Astrocyte (in vitro differentiated cells and primary cell): ENCODE results near the gene HELT. TPM values are rescaled to one million over a fixed set of nuclear protein-coding genes. Genes with fewer than 3 reads are reported as not detected.

Experiments
- DNase-seq: peaks from one replicate; pipeline ENCODE4 v3.0.0-alpha.2; 2010; ENCODE audit warnings: low read depth
- FAIRE-seq: peaks from 2 replicates; lab custom pipeline; 2011; peaks lifted over from hg19 to GRCh38; lab: Jason Lieb, UNC
- H2AFZ ChIP-seq: 2 replicates; pipeline ENCODE4 v1.6.0; 2012; ENCODE audit warnings: low read depth, low read length, inconsistent platforms
- H3K27ac ChIP-seq: 2 replicates; pipeline ENCODE4 v1.5.1; 2011; ENCODE audit warnings: low read depth, low read length, inconsistent platforms
- H3K27me3 ChIP-seq: 2 replicates; pipeline ENCODE4 v1.6.0; 2011; ENCODE audit warnings: low read length, inconsistent platforms; ENCODE audit not compliant: insufficient read depth
- H3K36me3 ChIP-seq: 2 replicates; pipeline ENCODE4 v1.5.1; 2011; ENCODE audit warnings: low read length, inconsistent platforms; ENCODE audit not compliant: insufficient read depth
- H3K4me1 ChIP-seq: 2 replicates; pipeline ENCODE4 v1.5.1; 2011; ENCODE audit warnings: low read length, inconsistent platforms; ENCODE audit not compliant: insufficient read depth
- H3K4me2 ChIP-seq: 2 replicates; pipeline ENCODE4 v1.6.0; 2012; ENCODE audit warnings: low read length, inconsistent platforms
- H3K4me3 ChIP-seq: 2 replicates; pipeline ENCODE4 v1.5.1; 2011; ENCODE audit warnings: low read depth, mild to moderate bottlenecking, low read length, inconsistent platforms; ENCODE audit not compliant: insufficient read depth
- H3K79me2 ChIP-seq: 2 replicates; pipeline ENCODE4 v1.6.0; 2012; ENCODE audit warnings: mild to moderate bottlenecking, low read length, inconsistent platforms; ENCODE audit not compliant: insufficient read depth
- H3K9ac ChIP-seq: 2 replicates; pipeline ENCODE4 v1.6.0; 2012; ENCODE audit warnings: mild to moderate bottlenecking, low read length, inconsistent platforms
- H3K9me3 ChIP-seq: 2 replicates; pipeline ENCODE4 v1.5.1; 2012; ENCODE audit warnings: low read depth, mild to moderate bottlenecking, low read length, inconsistent platforms; ENCODE audit not compliant: insufficient read depth
- H4K20me1 ChIP-seq: 2 replicates; pipeline ENCODE4 v1.6.0; 2012; ENCODE audit warnings: low read length, inconsistent platforms; ENCODE audit not compliant: insufficient read depth
- H3K27ac Mint-ChIP-seq: one replicate; pipeline ENCODE4 v1.8.0; 2021; ENCODE audit warnings: mild to moderate bottlenecking, mixed read lengths; ENCODE audit not compliant: unreplicated experiment
- H3K27me3 Mint-ChIP-seq: one replicate; pipeline ENCODE4 v1.8.0; 2021; ENCODE audit warnings: low read depth, mixed read lengths; ENCODE audit not compliant: unreplicated experiment
- H3K36me3 Mint-ChIP-seq: one replicate; pipeline ENCODE4 v1.8.0; 2021; ENCODE audit warnings: low read depth, mixed read lengths; ENCODE audit not compliant: unreplicated experiment
- H3K4me1 Mint-ChIP-seq: one replicate; pipeline ENCODE4 v1.8.0; 2021; ENCODE audit warnings: low read depth, mixed read lengths; ENCODE audit not compliant: unreplicated experiment
- H3K4me3 Mint-ChIP-seq: one replicate; pipeline ENCODE4 v1.8.0; 2021; ENCODE audit warnings: mild to moderate bottlenecking, moderate library complexity, mixed read lengths; ENCODE audit not compliant: unreplicated experiment
- H3K9me3 Mint-ChIP-seq: one replicate; pipeline ENCODE4 v1.8.0; 2021; ENCODE audit warnings: mild to moderate bottlenecking, mixed read lengths; ENCODE audit not compliant: unreplicated experiment
- CTCF ChIP-seq: IDR thresholded peaks from 2 replicates; pipeline ENCODE4 v1.5.1; 2011; ENCODE audit warnings: low read depth, mild to moderate bottlenecking, inconsistent platforms, low read length, moderate library complexity; ENCODE audit not compliant: insufficient read depth
- EZH2 ChIP-seq: IDR thresholded peaks from 2 replicates; pipeline ENCODE4 v1.6.1; 2012; ENCODE audit warnings: mild to moderate bottlenecking, low read length, inconsistent platforms; ENCODE audit not compliant: insufficient read depth
- total RNA-seq: library from RNA; stranded (reverse); gene quantifications from 2 replicates; pipeline ENCODE4 v1.2.1, GENCODE V29; 2021

Gene HELT
- total RNA-seq, 1 donor from 2014 or later = not detected

DNA sequence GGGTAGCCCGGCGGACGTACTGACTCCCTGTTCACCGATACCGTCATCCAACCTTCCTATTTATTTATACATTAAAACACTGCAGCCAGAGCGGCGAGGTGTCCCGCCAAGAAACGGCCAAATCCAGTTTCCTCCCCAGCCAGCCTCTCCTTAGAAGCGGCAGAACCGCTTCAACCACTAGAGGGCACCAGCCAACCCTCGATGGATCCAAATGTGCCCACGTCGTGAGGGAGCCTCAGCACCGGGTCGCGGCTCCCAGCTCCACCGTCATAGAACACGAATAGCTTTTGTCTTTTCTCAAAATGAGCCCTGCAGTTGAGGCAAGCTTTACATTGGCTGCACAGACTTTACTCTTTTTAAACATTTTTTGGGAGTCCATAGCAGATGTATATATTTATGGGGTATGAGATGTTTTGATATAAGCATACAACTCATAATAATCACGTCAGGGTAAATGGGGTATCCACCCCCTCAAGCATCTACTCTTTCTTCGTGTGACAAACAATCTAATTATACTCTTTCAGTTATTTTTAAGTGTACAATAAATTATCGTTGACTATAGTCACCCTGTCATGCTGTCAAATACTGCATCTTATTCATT is 13.0 kb upstream of the HELT start:
- FAIRE-seq (peak; percentile 59), DNase-seq (peak; percentile 27)
- Histone ChIP-seq H4K20me1 (no peaks in the 10 kb centered on the region), H2AFZ (peak overlapping the region; percentile 70), H3K4me2 (peak overlapping the region; percentile 75), H3K36me3 (no peaks in the 10 kb centered on the region), H3K4me3 (peak overlapping the region; percentile 6), H3K9ac (no peak overlapping the region), H3K27me3 (peaks cover 25% of the 10 kb centered on the region), H3K4me1 (peaks cover 7% of the 10 kb centered on the region), H3K9me3 (no peaks in the 10 kb centered on the region), H3K79me2 (no peaks in the 10 kb centered on the region), H3K27ac (no peak overlapping the region)
- TF ChIP-seq EZH2 (no peak), CTCF (peak; percentile 91)
- peaks cover 3% of the 10 kb centered on the region for H3K4me1 Mint-ChIP-seq
- no peak overlapping the region for H3K27ac Mint-ChIP-seq
- peak overlapping the region; percentile 52 for H3K4me3 Mint-ChIP-seq
- peaks cover 2% of the 10 kb centered on the region for H3K9me3 Mint-ChIP-seq
- no peaks in the 10 kb centered on the region for H3K36me3 Mint-ChIP-seq
- peaks cover 86% of the 10 kb centered on the region for H3K27me3 Mint-ChIP-seq

- Histone ChIP-seq H3K27ac (no peak overlapping the region), H4K20me1 (no peaks in the 10 kb centered on the region), H3K27me3 (peaks cover 64% of the 10 kb centered on the region), H3K9ac (no peak overlapping the region), H2AFZ (no peak overlapping the region), H3K36me3 (no peaks in the 10 kb centered on the region), H3K4me3 (no peak overlapping the region), H3K4me1 (no peaks in the 10 kb centered on the region), H3K9me3 (no peaks in the 10 kb centered on the region), H3K4me2 (no peak overlapping the region), H3K79me2 (no peaks in the 10 kb centered on the region)
- Mint-ChIP-seq H3K4me3 (no peak overlapping the region), H3K4me1 (no peaks in the 10 kb centered on the region), H3K27ac (no peak overlapping the region), H3K36me3 (no peaks in the 10 kb centered on the region), H3K9me3 (no peaks in the 10 kb centered on the region), H3K27me3 (peaks cover 97% of the 10 kb centered on the region)
- no peak for DNase-seq
- no peak for FAIRE-seq
- TF ChIP-seq EZH2 (no peak), CTCF (peak; percentile 31)
These were observed 6.9 kb upstream of the HELT start for GRCh38 chr4:185011408-185011807.

DNA sequence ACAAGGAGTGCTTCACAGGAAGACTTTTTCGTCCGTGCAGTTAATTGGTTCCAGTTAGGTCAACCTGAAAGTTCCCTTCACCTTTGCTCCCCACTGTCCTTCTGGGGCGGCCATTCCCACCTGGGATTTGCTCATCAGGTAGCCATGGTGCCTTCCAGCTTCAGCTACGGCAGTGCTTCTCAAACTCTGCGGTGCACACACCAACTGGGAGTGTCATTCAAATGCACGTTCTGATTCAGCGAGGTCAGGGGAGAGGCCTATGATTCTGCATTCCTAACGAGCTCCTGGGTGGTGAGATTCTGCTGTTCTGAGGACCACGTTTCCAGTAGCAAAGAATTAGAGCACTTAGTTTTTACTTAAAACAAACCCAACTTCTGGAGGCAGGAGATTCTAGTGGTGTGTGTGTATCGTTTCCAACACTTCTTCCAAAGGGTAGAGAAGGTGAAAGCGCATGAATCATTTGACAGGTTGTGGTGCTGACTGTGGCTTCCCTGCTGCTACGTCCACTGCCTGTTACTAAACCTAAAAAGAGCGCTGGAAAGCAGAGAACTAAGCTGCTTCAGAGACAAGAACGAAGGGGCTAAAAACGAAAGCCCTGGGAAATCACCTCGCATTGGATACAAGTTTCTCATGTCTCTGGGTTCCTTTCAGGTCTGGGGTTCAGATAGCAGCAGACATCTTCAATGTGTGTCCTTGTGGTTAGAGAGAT is 4.7 kb upstream of the HELT start:
- no peak overlapping the region for H3K27ac Mint-ChIP-seq
- H3K27ac ChIP-seq = no peak overlapping the region
- no peak for TF ChIP-seq CTCF
- TF ChIP-seq EZH2 = no peak
- FAIRE-seq (no peak), DNase-seq (no peak)
- H4K20me1 ChIP-seq = no peaks in the 10 kb centered on the region
- H2AFZ ChIP-seq = no peak overlapping the region
- peaks cover 75% of the 10 kb centered on the region for H3K27me3 ChIP-seq
- peaks cover 94% of the 10 kb centered on the region for H3K27me3 Mint-ChIP-seq
- no peaks in the 10 kb centered on the region for H3K36me3 Mint-ChIP-seq
- H3K4me3 Mint-ChIP-seq = no peak overlapping the region
- no peaks in the 10 kb centered on the region for H3K4me1 ChIP-seq
- H3K9ac ChIP-seq = no peak overlapping the region
- H3K4me2 ChIP-seq = peak overlapping the region; percentile 25
- H3K79me2 ChIP-seq = no peaks in the 10 kb centered on the region
- H3K9me3 ChIP-seq = no peaks in the 10 kb centered on the region
- H3K4me3 ChIP-seq = no peak overlapping the region
- no peaks in the 10 kb centered on the region for H3K4me1 Mint-ChIP-seq
- peaks cover 1% of the 10 kb centered on the region for H3K9me3 Mint-ChIP-seq
- no peaks in the 10 kb centered on the region for H3K36me3 ChIP-seq
